GM19240 (cell line): Measurements from ENCODE around the gene ATP6V1E1.
"Not testable (repeated sequence)": the region's sequence is repeated elsewhere in the genome, so short reads cannot be mapped to it uniquely, and the experiment has no call there.

Source experiments
- DNase-seq: peaks from one replicate; pipeline ENCODE4 v3.0.0; 2011; ENCODE audit warnings: low spot score; ENCODE audit not compliant: insufficient read length

The ATP6V1E1 gene

GRCh38 chr22:17628406-17629172, at the start of gene ATP6V1E1:
TSS of gene ATP6V1E1 (minus strand) at chr22:17628749. CDS start at chr22:17628635, 114 bp downstream.
- DNase-seq = peak; percentile 93

- DNase-seq = no peak
Observed at GRCh38 chr22:17675584-17675983, 47.0 kb upstream of the ATP6V1E1 start.

GRCh38 chr22:17674152-17674551, 45.6 kb upstream of the ATP6V1E1 start:
- DNase-seq = no peak

GRCh38 chr22:17672417-17672991, 44.0 kb upstream of the ATP6V1E1 start:
- no peak for DNase-seq

GRCh38 chr22:17671521-17672092, 43.1 kb upstream of the ATP6V1E1 start:
- DNase-seq = not testable (repeated sequence)

GRCh38 chr22:17665854-17666253, 37.3 kb upstream of the ATP6V1E1 start:
- no peak for DNase-seq

GRCh38 chr22:17665248-17665647, 36.7 kb upstream of the ATP6V1E1 start:
- DNase-seq = no peak

GRCh38 chr22:17664414-17665055, 36.0 kb upstream of the ATP6V1E1 start:
- no peak for DNase-seq

GRCh38 chr22:17656870-17657395, 28.4 kb upstream of the ATP6V1E1 start:
- no peak for DNase-seq

GRCh38 chr22:17655289-17655688, 26.7 kb upstream of the ATP6V1E1 start:
- no peak for DNase-seq

GRCh38 chr22:17648569-17648968, 20.0 kb upstream of the ATP6V1E1 start:
- no peak for DNase-seq

- DNase-seq = no peak
Observed at GRCh38 chr22:17647991-17648390, 19.4 kb upstream of the ATP6V1E1 start.

- no peak for DNase-seq
Observed at GRCh38 chr22:17647452-17647851, 18.9 kb upstream of the ATP6V1E1 start.

- DNase-seq = not testable (repeated sequence)
Observed at GRCh38 chr22:17642357-17642756, 13.8 kb upstream of the ATP6V1E1 start.

- DNase-seq = no peak
Observed at GRCh38 chr22:17641269-17641668, 12.7 kb upstream of the ATP6V1E1 start.

- peak; percentile 24 for DNase-seq
Observed at GRCh38 chr22:17639247-17639741, 10.7 kb upstream of the ATP6V1E1 start.

GRCh38 chr22:17638432-17639246, 10.1 kb upstream of the ATP6V1E1 start, which contains the start of gene BCL2L13:
TSS of gene BCL2L13 (plus strand) at chr22:17638757. CDS start at chr22:17655712, 16,955 bp downstream.
- peak; percentile 89 for DNase-seq

- DNase-seq = no peak
Observed at GRCh38 chr22:17638182-17638431, 9.6 kb upstream of the ATP6V1E1 start.

- DNase-seq = no peak
Observed at GRCh38 chr22:17637490-17638181, 9.1 kb upstream of the ATP6V1E1 start.

- DNase-seq = not testable (repeated sequence)
Observed at GRCh38 chr22:17636850-17637249, 8.3 kb upstream of the ATP6V1E1 start.
